ENCODE data around the gene PFDN1.

The PFDN1 gene

DNA sequence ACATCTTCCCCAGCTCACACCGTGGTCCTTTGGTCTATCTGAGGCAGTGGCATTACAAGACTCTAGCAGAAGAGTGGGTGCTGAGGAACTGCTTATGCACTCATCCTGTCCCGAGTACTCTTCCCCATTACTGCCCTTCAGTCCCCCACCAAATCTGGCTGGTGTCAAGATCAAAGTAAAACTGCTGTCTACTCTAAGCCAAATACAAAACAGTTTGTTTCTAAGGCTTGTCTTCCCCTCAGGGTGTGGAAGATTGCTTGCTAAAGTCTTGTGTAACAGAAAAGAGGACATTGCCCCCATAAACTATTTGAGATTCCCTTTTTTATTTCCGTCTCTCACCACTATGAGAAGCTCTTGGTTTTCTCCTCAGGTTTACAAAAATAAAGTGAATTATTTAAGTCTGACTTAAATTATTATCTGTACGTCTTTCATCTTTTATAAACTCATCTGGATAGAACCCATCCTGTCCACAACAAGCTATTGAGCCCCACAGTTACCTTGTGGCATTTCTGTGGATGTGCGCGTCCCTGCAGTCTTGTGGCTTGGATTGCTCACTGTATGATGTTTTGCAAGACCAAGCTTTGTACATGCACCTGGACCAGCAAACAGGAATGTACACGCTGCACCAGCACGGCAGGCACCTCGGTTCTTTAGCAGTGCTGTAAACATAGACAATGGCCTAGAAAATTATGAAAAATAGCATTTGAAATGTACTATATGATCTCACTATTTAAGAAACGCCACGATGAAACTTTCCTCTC, 66.9 kb downstream of the PFDN1 start:
- DNase-seq: no peak

DNA sequence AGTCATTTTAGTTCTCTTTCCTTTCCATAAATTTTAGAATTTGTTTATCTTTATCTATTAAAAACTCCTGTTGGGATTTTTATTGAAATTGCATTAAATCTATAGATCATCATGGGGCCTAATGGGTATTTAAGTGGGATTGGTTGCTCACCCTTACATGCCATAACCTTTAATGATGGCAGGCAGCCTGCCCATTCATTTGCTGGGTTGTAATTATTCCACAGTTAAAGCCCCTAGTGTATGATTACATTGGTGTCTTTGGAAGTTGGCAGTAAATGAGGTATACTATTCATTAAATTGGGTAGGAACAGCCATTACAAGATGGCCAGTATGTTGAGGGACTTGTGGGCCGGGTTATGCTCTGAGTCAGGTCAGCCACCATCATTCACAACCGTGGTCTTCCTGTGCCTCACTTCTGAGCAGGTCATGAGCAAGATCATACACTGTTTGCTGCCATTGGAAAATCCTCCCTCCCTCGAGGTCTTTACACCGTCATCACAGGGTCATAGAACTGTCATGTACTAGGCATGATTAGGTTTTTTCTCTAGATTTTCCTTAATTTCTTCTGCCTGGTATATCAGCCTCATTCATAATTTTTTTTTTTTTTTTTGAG, 68.4 kb downstream of the PFDN1 start:
- no peak for DNase-seq

DNA sequence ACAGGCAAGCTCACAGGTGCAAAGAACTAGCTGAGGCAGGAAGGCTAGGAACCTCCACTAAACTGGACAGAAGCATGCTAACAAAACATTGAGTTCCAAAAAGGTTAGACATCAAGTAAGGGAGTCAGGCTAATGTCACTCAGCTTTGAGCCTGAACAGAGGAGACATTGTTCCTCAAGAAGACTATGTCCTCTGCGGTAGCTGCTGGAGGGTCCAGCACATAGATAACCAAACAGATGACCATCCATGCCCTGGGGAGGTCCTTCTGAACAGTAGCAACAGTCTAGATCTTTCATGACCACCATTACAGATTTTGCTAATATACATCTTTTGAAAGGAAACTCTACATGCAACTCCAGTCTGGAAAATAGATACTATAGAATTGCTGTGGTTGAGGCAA, 70.2 kb downstream of the PFDN1 start:
- DNase-seq: no peak

DNA sequence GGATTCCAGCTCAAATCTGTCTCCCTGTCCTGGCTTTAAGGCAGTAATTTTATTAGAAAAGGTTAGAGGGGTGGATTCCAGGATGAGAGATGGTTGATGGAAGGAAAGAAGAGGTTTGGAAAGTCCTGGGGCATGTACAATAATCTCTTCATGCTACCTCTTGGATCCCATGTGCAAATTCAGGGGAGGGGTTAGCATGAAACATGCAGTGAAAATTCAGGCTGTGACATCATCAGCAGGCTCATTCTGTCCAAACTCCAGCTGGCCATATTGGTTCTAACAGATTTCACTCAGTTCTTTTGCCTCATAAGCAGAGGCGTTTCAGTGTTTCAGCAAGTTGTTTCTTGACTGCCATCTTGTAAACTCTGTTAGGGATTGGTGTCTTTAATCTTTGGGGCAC, 72.5 kb downstream of the PFDN1 start:
- DNase-seq: no peak

DNA sequence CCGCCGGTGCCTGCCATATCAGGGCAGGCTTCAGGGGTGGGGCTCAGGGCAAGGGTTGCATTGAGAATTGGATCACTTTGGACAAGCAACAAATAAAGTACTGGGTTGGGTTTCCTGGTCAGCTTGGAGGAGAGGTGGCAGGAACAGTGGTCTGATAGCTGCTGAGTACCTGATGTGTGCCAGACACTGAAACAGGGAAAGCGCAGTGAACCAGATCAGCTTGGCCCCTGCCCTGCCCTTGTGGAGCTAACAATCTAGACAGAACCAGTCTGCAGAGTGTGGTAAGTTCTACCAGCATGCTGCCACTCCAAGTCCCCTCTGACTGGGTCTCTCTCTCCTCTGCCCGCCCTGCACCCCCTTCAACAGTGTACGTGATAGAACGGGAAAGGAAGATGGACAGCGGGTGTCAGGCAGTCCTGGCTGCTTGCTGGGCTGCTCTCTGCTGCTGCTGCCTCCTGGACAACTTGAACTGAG, 74.5 kb downstream of the PFDN1 start:
- DNase-seq: no peak

DNA sequence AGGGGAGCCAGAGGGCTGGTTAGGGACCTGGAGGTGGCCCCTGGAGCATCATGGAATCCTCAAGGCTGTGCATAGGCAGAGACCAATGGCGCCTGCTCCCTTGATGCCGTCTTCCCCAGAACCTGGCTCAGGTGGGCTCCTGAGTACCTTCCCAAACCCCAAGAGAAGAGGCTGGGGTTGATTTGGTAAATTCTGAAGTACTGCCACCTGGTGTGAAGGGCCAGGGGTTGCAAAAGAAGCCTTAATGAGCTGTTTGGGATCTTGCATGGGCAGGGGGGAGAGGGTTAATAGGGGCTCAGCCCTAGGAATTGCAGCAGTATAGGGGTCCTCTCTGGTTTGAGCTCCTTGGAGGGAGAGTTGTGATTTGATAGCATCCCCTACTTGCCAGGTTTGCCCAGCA, 75.9 kb downstream of the PFDN1 start:
- no peak for DNase-seq

DNA sequence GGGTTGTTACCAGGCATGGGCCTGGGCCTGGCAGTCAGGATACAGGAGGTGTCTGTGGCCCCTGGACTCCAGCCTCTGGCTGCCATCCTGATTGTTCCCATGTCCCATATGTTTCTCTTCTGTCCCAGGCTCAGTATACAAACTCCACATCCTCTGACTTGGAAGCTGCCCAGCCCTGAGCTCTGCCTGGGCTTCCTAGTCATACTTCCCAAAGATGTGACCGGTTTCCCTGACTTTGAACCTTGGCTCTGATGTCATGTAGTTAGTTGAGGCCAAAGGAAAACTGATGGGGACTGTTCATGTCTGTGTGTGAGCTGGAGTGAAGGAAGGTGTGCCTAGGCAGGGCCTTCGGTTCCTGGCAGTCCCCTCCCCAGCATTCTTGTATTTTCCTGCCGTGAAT, 77.5 kb downstream of the PFDN1 start:
- no peak for DNase-seq

DNA sequence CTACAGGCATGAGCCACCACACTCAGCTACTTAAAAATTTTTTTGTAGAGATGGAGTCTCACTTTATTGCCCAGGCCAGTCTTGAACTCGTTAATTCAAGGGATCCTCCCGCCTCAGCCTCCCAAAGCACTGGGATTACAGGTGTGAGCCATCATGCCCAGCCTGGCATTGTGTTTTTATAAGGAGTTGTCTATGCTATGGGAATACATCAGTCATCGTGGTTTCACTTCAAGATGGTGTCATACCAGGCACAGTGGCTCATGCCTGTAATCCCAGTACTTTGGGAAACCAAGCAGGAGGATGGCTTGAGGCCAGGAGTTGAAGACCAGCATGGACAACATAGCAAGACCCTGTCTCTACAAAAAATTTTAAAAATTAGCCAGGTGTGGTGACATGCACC, 78.2 kb downstream of the PFDN1 start:
- DNase-seq: no peak

DNA sequence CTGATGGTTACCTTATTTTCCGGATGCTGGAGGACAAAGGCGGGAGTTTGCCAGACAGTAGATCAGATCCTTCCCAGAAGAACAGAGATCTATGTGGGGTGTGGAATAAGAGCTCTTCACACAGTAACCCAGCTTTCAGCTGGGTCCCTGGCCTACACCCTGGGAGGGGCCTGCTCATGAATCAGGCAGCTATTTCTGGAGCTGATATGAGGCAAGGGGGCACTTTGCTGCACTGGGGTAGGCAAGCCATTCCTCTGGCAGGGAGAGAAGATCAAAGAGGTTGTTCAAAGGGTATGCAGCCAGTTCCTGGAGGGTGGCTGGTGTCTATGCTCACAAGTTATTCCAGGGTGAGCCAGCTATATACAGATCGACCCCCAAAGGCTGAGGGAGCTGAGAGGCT, 79.3 kb downstream of the PFDN1 start:
- DNase-seq: no peak

DNA sequence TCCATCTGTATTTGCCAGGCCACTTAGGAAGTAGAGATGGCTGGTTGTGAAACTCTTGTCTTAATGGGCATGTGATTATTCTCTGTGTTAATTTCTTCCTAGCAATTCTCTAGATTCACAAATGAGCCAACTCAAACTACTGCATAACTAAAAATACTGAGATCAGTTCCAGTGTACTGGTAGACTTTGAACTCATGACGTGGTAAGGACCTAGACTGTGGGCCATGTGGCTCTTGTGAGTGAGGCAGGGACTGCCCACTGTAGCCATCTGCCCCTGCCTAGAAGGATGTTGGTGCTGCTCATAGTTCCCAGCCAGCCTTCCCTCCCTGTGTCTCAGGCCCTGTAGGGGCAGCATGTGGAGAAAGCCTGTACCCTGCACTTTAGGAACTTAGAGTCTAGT, 80.5 kb downstream of the PFDN1 start:
- DNase-seq: no peak

DNA sequence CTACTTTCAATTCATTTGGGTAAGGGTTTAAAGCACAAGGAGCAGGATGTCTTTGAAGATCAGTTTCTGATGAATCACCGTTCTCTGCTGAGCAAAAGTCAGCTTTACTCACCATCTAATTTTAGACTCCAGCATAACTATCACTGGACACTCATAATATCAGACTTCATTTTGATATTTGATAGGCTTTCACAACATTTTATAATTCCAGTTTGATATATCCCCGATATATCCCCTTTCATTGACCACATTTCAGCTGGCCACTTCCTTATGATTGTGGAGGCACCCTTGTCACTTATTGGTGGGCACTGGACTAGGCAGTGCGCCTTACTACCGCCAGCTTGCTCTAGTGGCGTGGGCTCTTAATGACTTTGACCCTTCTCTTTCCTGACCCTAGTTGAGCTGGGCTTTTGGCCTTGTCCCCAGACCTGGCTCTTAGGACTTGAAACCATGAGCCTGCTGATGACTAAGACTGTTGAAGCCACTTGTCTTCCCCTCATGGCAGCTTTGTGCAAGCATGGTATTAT, 81.1 kb downstream of the PFDN1 start:
- peak; percentile 75 for DNase-seq

DNA sequence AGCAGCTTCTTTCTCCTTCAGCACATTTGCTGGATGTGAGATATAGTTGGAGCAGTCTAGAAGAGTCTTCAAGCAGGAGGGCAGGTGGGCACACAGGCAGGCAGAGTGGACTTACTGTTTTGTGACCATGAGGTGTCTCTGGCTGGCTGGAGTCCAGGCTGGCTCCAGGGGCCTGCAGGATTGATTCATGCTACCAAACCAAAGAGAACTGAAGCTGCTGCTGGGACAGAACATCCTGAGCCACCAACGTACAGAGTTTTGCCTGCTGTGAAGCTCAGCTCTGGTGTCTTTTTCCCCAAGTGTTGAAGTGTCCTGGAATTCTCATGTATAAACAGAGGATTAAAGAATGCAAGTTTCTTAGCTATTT, 82.2 kb downstream of the PFDN1 start:
- DNase-seq: no peak

DNA sequence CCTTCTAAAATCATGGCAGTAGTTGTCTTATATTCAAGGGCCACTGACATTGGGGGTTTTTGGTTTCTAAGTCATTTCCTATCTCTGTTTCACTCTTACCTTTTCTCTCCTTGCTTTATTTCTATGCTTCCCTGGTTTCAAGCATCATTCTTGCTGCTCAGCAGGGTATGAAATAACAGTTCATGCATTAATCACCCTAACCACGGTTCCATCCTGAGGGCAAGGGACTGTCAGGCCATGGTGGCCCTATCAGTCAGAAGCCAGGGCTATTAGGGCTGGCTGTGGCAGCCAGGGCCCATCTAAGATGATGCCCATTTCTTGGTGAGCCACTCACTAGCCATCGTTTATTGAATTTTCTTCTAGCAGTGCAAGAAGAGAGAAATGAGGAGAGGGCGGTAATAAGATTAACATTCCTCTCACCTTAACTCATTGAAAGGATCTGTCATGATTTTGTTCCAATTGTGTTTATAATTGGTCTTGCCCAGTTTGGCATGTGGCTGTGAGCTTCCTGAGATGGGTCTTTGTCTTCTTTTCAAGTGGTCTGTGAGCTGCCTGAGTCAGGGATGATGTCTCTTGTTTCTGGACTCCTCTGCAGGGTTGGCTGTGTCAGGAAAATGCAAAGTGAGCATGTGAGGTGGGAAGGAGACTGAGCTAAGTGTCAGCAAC, 82.7 kb downstream of the PFDN1 start:
- DNase-seq: peak; percentile 91

DNA sequence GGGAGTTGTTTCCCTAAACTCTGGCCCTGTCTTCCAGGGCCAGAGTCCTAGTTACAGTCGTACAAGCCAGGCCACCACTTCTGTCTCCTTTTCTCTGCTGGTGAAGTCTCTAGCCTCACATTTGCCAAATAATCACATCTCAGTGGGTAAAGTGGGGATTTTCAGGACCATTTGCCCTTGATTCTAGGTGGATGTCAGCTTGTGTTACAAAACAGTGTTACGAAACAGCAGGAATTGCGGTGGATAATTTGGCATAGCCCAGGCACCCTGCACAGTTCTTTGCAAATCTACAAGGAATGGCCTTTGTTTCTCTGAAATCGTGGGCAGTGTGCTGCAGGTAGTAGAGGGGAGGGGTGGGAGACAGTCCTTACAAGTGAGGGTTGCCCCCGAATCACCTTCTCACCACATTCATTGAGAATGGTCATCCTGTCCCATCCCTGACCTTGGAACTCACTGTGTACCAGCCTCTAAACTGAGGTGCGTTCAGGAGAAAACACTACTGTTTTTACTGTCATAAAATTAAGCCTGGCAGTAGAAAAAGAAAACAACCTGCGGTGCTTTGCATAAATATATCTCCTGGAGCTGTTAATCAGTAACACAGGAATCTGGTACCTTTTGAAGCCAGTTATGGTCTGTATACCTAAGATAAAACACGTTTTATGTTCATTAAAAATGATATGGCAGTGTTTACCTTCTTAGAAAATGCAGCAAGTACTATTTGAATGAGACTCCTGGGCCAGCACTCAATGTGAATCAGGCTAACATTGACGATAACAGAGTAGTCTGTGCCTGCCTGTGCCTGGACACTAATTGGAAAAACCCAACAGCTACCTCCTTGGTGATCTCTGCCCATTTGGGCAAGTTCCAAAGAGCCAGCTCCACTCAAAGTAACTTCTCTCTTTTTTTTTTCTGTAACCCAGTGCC, 83.6 kb downstream of the PFDN1 start:
- DNase-seq: peak; percentile 77

DNA sequence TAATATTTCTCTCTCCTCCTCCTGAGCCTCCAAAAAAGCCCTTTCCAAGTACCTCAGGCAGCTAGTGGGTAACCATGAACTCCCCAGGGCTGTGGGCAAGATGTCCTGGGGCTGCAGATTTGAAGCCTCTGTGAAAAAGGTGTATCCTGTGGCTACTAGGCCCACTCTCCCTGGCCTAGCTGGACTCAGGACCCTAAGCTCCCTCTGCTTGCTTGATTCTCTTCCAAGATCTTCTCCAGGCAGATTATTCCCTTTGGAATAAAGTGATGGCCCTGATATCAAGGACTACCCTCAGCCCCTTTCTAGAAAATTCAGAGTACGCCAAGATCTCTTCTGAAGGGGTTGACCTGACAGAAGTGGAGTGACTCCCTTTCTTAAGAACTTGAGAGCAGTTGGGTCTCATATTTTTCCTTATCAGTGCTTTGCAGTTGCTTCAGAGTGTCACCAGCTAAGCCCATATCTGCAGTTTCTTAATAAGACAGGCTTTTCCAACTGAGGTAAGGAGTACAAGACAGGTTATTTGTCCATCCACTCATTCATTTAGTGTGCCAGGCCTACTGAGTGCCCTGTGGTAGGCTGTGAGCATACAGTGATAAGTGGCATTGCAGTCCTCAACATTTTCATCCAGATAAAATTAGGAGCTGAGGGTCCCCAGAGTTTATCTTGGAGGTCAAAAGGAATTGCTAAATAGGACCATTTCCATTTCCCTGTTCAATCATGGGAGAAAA, 85.4 kb downstream of the PFDN1 start:
- no peak for DNase-seq

DNA sequence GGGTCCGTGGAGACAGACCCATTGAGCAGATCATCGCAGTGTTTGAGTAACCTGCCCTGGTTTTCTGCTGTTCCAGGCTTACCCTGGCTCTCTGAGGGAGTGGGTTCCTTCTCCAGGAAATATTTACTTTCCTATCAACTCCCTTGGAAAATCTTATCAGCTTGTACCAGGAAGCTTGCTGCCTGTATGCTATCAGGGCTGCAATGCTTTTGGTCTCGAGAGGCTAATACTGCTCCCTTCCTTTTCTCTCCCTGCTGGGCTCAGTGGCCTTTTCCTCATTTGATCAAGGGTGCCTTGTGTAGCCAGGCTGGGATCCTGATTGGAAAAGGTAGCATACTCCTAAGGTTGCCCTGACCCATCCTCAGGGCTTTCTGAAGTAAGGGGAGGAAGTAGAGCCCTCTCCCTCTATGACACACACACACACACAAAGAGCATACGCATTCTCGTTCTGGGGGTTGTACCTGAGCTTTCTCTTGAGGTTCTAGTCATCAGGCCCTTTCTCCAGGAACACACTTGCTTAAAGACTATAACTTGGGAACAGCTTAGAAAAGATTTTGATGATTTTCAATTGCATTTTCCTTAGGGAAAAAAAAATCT, 86.3 kb downstream of the PFDN1 start:
- DNase-seq: no peak

DNA sequence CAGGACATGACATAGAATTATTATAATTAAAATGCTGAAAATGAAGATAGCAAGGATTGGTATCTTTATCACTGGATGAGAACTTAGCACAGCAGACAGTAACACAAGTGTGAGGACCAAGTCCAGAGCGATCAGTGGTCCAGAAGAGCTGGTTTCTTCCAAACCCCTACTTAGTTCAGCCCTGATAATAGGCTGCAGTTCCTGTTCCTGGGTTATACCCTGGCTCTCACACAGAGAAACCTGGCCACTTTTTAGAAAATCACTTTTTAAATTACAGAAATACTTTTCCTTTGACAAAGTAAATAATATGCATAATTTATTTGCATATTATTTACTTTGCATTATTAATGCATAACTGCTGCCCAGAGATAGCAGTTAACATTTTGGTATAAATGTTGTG, 87.6 kb downstream of the PFDN1 start:
- no peak for DNase-seq

DNA sequence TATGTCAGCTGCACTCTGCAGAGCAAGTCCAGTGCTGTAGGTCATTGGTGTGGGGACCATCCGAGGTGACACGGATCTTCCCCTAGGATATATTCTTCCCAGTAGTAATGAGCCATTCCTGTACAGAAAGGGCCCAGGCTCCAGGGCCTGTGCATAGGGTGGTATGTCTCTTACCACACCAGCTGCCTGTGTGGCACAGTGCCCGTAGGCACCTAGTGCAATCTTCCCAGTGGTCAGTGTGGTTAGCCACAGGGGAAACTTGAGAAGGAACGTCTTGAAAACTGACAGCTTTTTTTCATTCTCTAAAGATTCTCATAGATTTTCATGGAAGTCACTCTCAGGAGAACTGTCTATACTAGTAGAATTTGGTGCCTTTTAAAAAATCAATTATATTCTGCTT, 88.1 kb downstream of the PFDN1 start:
- no peak for DNase-seq

DNA sequence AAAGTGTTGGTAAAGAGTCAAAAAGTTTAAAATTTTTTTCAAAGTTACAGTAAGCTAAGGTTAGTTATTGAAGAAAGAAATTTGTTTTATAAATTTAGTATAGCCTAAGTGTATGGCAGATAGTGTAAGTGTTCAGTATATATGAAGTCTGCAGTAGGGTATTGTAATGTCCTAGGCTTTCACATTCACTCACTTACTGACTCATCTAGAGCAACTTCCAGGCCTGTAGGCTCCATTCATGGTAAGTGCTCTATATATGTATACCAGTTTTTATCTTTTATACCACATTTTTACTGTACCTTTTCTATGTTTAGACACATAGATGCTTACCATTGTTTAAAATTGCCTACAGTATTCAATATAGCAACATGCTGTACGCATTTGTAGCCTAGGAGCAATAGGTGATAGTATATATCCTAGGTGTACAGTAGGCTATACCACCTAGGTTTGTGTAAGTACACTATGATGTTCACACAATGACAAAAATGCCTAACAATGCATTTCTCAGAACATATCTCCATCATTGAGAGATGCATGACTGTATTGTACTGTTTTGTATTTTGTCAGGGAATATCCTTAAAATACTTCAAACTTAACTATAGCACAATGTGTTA, 89.4 kb downstream of the PFDN1 start:
- DNase-seq: no peak

DNA sequence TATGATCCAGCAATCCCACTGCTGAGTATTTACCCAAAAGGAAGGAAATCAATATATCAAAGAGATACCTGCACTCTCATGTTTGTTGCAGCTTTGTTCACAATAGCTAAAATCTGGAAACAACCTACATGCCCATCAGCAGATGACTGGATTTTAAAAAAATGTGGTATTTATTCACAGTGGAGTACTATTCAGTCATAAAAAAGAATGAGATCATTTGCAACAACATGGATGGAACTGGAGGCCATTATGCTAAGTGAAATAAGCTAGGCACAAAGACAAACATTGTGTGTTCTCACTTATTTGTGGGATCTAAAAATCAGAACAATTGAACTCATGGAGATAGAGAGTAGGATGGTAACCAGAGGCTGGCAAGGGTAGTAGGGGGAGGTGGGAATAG, 94.8 kb downstream of the PFDN1 start:
- no peak for DNase-seq

DNA sequence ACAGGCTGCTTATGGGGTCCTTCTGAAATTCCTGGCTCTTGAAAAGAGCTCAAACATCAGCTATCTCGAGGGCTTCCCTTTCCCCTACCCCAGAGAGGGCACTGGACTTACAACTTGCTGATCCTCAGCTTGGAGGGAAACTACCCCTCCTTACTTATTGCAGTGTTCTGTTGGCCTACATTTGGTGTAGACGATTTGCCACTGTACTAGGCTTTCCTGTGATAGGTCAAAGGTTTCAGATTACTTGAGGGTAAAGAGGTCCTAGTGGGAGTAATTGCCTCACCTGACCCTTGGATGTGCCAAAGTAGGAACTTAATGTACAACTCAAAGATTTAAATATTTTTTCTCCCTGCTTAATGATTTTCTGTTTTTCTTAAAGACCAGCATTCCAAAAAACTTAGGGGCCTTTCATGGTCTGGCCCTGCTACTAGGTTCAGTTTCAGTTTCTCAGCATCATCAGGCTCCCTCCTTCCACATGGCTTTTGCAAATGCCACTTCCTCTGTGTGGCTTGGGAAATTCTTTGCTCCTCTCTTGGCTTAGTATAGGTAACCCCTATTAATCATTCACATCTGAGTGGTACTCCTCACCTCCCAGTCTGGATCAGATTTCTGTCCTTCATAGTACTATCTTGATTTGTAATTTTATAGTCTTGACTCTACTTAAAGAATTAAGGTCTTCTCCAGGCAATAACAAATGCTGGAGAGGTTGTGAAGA, 95.5 kb downstream of the PFDN1 start:
- DNase-seq: peak; percentile 67

Measured in kidney glomerular epithelial cell (primary cell).